RKO (cell line): ENCODE measurements around the gene SLC9A4.

ENCODE experiments used
- DNase-seq: peaks from one replicate; pipeline ENCODE4 v3.0.0-alpha.2; 2016; ENCODE audit warnings: low spot score

Gene SLC9A4, protein sequence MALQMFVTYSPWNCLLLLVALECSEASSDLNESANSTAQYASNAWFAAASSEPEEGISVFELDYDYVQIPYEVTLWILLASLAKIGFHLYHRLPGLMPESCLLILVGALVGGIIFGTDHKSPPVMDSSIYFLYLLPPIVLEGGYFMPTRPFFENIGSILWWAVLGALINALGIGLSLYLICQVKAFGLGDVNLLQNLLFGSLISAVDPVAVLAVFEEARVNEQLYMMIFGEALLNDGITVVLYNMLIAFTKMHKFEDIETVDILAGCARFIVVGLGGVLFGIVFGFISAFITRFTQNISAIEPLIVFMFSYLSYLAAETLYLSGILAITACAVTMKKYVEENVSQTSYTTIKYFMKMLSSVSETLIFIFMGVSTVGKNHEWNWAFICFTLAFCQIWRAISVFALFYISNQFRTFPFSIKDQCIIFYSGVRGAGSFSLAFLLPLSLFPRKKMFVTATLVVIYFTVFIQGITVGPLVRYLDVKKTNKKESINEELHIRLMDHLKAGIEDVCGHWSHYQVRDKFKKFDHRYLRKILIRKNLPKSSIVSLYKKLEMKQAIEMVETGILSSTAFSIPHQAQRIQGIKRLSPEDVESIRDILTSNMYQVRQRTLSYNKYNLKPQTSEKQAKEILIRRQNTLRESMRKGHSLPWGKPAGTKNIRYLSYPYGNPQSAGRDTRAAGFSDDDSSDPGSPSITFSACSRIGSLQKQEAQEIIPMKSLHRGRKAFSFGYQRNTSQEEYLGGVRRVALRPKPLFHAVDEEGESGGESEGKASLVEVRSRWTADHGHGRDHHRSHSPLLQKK

DNA sequence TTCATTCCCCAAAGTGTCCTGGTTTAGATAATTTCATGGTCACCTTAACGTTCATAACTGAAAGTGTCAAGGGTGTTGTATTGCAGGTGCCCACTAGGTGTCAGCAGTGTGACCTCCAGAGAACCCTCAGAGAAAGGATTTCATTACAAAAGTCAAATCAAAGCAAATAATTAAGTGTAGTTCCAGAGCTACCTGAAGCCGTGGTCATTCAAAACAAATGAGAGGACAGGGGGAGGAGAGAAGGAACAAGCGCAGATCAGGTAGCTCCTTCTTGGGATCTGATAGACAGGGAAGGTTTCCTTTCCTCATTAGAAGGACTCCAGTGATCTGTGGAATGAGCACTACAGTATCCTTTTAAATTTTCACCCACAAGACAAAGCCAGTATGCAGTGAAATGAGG, at the start of gene SLC9A4:
Gene SLC9A4 (plus strand): TSS at position 207 of the 400 bp plus-strand sequence. CDS start 534 bp downstream, outside the sequence.
- DNase-seq, result peak; percentile 41

DNA sequence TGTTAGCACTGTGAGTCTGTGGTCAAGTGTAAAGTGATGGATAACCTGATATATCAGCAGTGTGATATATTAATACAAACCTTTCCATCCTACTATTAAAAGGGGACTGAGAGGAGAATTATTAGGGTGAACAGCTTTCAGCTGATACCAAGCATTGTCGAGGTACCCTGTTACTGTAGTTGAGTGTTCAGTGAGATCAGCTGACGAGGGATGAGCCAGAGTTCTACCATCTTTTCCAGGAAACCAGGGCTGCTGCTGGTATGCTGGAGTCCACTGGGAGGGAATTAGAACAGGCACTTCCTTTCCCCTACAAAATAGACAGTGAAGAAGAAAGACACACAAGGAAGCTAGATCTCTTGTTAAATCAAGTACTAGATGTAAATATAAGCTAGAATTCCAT, 49.7 kb upstream of the SLC9A4 start:
- no peak for DNase-seq

DNA sequence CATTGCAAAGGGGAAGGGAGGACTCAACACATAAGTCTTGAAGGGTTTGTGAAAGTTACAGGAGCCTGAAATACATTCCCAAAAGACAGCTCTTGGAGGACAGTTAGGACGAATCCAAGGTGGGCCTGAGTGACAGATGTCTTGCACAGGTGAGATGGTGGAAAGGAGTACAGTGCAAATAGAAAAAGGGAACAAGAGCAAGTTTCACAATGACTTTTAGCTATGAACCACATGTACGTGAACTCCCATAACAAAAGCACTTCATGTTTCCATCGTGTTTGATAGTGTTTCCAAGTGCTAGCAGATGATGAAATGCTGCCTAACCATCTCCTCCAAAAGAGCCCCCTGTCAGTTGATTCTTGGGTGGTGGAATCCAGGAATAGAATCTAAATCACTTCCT, 48.3 kb upstream of the SLC9A4 start:
- no peak for DNase-seq

DNA sequence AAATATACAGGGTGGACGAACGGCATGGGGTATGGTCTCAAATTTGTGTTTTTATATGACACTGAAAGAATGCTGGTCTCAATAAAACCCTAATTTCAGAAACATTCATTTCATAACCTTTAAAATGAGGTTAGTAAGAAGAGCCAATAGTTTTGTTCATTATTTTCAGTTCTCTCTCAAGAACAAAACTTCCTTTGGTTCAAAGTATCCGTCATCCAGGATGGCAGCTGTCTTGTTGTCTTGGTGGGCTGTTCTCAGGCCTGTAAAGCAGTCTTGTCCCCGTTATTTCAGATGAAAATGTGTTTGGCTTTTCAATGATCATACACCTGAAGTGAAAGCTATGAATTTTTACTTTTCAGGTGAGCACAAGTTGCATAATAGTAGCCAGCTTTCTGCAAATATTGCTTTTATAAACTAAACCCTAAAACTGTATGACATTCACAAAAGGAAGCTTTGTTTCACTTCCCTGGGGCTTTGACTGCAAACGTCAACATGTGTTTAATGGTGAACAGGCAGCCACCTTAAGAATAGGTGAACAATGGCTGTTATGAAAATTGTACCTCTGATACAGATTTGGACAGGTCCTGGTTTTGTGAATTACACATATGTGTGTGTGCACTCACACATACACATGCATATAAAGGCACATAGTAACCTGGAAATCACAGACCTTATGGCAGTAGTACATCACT, 47.4 kb upstream of the SLC9A4 start:
- DNase-seq, result no peak

DNA sequence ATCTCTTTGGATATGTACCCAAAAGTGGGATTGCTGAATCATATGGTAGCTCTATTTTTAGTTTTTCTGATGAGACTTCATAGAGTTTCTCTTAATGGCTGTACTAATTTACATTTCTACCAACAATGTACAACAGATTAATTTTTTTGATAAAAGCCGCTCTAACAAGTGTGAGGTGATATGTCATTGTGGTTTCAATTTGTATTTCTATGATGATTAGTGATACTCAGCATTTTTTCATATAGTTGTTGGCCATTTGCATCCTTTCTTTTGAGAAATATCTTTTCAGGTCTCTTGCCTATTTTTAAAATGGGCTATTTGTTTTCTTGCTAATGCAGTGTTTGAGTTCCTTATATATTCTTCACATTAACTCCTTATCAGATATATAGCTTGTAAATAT, 45.8 kb upstream of the SLC9A4 start:
- no peak for DNase-seq

DNA sequence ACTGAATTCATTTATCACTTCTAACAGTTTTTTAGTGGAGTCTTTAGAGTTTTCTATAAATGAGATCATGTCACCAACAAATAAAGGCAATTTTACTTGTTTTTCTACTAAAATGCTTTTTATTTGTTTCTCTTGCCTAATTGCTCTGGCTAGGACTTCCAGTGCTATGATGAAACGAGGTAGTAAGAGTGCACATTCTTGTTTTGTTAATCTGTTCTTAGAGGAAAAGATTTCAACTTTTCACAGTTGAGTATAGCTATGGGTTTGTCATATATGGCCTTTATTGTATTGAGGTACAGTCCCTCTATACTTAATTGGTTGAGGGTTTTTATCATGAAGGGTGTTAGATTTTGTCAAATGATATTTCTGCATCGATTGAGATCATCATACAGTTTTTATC, 44.5 kb upstream of the SLC9A4 start:
- no peak for DNase-seq

DNA sequence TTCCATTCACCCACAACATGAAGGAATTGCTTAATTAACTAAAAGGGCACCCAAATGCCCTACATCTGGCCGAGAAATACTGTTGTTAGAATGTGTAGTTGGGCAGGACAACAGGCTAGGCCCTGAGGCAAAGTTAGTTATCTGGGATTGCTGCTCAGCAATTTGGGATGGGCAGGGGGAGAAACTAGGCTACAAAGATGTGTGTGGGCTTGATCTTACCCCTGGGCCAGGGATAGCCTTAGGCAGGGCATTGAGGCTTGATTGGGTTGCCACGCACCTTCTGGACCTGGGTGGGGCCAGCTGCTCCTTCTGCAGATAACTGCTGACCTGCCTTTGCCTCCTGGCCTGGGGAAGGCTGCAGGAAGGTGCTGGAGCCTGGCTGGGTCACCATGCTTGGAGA, 40.6 kb upstream of the SLC9A4 start:
- DNase-seq, result no peak

DNA sequence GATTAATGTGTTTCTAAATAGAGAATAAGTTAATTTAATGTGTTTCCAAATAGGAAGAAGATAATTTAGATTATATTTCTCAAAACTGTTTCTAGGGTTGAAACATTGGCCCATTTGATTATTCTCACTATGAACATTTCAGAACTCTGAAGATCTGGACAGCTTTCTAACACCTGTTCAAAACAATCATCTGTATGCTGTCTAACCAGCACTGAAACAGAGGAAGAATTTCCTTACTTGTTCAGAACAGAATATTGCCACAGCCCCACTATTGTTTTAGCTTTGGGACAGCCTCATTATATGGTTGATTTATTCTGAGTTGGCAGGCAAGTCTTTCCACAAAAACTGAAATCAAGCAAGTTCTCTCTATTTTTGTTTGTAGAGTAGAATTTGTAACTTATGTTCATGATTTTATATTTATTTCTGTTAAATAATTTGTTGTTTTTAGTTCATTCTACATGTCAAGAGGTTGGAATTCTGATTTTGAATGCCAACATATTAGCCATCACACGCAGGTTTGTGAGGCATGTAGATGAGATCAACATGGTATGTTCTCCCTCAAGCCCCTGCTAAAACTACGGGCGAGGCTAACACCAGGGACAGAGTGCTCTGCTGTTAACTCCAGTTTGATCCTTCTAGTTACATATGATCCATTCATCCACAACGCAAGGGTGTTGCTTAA, 38.9 kb upstream of the SLC9A4 start:
- DNase-seq, result no peak

DNA sequence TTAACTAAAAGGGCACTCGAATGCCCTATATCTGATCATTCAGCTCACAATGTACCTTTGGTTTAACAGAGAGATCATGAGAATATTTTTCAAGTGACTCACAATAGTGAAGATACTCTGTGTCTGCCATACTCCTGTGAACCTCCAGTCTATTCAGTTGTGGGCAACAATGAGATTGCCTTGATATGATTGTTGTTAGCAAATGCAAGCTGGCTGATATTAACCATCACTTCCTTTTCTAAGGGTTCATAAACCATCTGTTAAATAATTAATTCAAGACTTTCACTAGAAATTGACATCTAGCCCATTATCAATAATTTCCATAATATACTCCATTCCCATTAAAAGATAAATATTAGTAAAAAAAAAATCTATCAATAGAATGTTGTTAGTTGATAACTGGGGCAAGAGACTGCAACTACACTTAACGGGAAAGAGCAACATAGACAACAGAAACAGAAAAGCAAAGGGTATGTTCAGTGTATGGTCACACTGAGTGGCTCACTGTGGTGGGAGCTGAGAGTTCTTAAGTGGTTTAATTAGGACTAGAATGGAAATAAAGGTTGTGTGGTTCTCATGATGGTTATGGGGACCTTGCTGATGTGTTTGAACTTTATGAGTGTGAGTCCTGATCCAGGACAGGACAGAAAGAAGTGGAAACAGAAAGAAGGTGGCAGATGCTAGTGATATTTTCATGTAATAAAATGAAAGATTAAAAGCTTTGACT, 38.2 kb upstream of the SLC9A4 start:
- no peak for DNase-seq

DNA sequence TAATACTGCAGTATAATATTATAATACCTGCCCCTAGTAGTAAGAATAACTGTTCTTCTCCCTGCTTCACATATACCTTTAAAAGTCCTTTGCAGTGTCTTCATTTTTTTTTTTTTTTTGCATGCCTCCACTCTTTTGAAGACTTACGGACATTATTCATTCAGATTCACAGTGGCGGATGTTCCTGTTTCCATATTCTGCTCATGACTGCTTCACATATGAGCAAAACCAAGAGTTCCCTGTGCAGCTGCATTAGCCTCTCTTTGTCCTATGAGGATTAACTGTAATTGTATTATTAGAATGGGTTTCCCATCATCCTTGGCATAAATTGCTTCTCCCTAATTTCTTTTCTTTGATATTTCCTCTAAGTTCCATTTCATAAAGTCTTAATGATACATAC, 37.3 kb upstream of the SLC9A4 start:
- no peak for DNase-seq

DNA sequence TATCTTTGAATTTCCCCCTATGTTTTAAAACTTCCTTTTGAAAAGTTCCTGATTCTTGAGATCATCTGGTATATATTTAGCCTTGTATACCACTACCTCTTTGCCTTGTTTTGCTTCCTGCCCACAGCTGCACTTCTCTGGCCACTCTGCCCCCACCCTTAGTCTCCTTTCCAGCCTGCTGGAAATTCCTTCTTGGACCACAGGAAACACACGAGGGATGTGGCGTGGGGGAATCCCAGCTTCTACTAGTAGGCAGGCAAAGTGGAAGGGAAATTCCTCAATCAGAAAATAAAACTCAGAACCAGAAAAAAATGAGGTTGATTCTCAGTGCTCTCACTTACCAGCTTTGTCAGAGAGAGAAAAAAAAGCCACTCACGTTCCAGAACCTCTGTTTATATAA, 36.7 kb upstream of the SLC9A4 start:
- DNase-seq, result no peak

DNA sequence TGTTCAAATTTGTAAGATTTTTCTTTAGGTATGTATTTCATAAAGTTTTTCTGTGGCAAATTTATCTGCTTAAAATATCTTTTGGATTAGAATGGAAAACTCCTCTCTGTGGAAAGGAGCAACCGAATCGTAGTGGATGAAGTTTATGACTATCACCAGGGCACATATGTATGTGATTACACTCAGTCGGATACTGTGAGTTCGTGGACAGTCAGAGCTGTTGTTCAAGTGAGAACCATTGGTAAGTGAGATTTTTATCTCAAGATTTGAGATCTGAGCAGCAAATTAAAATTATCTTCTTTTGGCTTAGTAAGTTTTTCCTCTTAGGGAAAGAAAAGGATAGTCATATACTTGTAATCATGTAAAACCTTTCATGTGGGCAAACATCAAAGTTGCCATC, 35.9 kb upstream of the SLC9A4 start:
- DNase-seq, result no peak

DNA sequence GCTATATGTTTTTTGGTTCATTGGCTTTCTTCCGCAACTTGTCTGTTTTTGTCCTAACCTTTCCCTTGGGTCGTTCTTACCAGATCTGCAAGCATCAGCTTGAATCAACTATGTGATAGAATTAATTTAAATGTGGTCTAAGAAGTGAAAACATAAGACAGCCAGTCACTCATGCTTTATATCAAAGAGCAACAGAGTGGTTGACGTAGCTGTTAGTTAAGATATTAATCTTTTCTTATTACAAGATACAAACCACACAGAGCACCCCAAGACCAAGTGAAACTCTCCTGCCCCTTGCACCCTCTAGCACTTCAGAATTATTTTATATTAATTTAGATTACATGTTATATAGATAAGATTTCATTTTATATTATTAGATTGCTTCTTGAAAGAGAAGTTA, 34.9 kb upstream of the SLC9A4 start:
- no peak for DNase-seq

DNA sequence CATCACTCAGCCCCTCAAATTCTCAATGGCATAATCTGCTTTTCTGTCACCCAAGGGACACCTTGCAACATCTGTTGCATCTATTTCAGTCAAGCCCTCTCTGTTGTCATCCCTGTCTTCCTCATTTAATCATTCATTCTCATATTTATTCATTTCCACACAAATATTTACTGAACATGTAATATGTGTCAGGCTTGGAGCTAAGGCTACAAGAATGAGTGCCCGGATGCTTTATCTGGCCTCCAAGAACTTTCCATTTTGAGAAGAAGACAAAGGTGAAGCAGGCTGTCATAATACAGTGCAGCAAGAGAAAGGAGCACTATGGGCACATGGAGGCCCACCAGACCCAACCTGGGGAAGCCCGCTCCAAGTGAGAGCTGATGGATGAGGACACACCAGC, 34.4 kb upstream of the SLC9A4 start:
- DNase-seq, result no peak

DNA sequence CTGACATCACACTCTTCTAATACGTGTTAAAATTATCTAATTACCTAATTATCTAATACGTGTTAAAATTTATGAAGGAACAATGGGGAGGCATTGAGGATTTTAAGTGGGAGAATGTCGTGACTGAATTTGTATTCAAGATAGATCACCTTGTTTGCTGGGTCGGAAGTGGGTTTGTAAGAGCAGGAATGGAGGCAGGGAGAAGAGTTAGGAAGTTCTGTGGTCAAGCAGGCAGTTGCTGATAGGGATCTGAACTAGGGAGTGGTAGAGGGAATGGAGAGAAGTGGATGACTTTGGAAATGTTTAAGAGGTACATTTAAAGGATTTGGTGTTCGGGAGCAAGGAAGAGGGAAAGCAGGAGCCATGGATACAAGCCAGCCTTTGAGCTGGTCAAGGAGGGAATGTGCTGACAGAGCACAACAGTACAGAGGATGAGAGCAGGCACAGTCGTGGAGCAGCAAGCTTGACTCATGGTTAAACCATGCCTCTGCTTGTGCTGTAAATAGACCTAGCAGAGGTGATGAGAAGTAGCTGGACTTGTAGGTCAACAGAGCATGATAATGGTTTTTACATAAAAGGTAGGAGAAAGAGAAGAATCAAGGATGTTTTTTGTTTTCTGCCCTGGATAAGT, 33.8 kb upstream of the SLC9A4 start:
- no peak for DNase-seq

DNA sequence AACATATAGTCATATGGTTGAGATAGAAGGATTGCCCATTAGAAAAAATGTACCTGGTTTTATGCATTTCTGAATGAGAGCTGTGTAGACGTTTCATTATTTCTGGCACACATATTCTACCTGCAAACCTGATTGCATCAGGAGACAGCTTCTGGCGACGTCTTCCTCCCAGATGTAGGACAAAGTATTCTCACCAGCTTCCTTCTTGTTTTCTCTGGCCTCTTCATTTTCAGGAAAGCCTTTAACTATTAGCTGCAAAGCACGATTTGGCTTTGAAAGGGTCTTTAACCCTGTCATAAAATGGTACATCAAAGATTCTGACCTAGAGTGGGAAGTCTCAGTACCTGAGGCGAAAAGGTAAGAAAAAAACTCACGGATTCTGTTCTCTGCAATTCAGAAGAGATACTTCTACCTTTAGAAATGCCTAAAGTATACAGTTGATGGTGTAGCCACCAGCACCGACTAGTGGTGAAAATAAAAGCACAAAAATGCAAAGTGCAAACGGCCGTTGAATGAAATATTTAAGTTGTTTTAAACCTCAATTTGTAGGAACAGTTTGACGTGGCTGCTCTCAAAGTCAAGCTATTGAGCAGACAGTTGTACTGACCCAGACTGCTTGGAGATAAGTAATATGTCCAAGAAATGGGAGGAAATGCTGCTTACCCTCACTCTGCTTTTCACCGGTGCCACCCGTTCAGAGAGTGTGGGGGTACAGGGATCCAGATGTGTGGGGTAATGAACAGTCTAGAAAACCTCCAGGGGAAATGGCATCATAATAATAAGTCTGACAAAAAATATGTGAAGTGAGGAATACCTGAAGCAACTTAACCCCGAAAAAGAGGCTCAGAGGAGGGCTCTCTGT, 29.8 kb upstream of the SLC9A4 start:
- peak; percentile 37 for DNase-seq

DNA sequence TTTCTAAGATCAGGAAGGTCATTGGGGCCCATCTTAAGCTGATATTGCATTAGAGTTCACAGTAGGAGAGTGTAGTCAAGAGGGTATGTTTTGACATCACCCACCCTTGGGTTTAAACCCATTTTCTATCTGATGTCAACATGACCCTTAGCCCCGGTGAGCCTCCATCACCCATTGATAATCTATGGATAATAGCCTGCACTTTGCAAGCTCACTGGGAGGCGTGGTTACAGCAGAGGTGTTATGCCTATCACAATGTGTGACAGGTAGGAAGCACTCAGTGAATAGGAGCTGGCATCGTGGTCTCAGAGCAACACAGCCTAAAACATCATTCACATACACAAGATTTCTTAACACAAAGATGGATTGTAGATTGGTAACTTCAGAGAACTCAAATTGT, 28.8 kb upstream of the SLC9A4 start:
- DNase-seq, result no peak

DNA sequence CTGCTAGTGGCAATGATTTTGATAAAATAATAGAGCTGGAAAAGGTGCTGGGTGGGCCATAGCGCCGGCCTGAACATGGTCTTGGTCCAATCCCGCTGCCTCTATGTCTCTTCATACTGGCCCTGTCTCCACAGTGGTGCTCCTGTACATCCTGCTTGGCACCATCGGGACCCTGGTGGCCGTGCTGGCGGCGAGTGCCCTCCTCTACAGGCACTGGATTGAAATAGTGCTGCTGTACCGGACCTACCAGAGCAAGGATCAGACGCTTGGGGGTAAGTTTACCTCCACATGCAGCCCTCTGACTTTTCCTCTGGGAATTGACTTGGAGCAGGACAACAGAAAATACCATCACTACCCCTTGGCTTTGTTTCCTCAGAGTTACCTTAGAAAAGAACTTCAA, 26.1 kb upstream of the SLC9A4 start:
- no peak for DNase-seq

DNA sequence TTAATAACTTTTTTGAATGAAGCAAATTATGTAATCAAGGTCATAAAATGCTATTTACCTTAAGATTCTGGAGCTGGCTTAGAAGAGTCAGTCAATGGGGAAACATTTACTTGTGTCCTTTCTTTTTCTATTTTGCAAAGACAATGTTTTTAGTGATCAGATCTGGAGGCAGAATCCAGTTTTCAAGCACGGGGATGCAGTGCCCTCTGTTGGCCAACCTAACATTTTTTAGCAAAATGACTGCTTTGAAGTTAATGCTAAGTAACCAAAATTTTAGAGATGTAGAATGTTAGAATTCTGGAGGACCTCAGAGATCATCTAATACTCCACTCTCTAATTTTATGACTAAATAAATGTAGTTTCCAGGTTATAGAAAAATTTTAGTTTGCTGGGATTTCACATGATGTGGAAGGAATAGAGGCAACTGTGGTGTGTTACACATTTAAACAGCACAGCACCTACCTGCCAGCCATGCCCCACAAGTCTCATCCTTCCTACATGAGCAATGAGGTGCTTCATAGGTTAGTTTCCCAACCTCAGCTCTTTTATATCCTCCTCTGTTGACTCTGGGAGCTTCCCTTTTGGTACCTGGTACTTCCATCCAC, 23.6 kb upstream of the SLC9A4 start:
- DNase-seq, result peak; percentile 32

DNA sequence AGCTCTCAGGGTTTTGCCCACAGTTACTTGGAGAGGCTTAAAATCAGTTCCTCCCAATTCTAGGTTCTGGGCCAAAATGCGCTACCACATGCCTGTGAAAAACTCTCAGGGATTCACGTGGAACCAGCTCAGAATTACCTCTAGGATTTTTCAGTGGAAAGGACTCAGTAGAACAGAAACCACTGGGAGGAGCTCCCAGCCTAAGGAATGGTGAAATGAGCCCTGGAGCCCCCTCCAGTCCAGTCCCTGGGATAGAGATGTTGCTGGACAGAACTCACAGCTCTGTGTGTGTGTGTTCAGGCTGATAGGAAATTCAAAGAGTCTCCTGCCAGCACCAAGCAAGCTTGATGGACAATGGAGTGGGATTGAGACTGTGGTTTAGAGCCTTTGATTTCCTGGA, 21.1 kb upstream of the SLC9A4 start:
- DNase-seq, result no peak
